NCI-H2196 (cell line): ENCODE data around the gene PUS1.
"Not testable (repeated sequence)": the region's sequence is repeated elsewhere in the genome, so short reads cannot be mapped to it uniquely, and the experiment has no call there.

Source experiments
- DNase-seq: peaks from one replicate; lab custom pipeline; 2025; ENCODE audit not compliant: unreplicated experiment; lab: John Stamatoyannopoulos, UW

The PUS1 gene

DNA sequence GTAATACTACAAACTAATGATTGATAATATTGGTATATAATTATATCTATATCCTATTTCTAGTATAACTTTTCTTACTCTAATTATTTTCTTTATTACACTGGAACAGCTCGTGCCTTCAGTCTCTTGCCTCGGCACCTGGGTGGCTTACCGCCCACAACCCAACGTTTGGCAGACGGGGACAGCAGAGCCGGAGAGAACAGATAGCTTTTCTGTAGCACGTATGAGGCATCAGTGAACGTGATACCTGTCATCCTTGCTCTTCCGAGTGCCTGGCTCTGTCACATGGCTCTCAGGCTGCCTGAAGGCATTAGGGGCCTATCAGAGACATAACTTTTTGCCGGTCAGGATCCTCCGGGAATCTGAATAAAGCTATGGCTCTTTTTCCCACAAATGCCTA lies 5.5 kb downstream of the PUS1 start:
- DNase-seq = no peak

GRCh38 chr12:131938082-131938481 lies 9.0 kb downstream of the PUS1 start:
- no peak for DNase-seq

- DNase-seq = no peak
Measured at GRCh38 chr12:131939007-131939406, 9.9 kb downstream of the PUS1 start.

- no peak for DNase-seq
Measured at GRCh38 chr12:131940141-131940547, 11.1 kb downstream of the PUS1 start.

GRCh38 chr12:131941116-131941986 lies 12.3 kb downstream of the PUS1 start:
- DNase-seq = no peak

DNA sequence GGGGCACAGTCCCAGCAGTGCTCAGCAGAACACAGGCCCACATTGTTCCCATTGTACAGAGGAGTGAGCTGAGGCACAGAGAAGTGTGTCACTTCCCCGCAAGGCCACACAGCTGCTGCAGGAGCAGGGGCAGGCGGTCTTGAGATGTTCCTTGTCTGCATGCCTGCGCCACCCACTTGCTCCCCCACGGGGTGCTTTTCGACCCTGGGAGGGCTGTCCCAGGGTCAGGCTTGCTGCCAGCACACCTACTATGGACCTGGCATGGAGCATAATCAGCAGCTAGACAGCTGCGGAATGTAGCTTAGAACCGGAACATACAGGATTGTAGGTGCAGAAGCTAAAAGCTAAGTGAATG lies 12.9 kb downstream of the PUS1 start:
- DNase-seq = no peak

DNA sequence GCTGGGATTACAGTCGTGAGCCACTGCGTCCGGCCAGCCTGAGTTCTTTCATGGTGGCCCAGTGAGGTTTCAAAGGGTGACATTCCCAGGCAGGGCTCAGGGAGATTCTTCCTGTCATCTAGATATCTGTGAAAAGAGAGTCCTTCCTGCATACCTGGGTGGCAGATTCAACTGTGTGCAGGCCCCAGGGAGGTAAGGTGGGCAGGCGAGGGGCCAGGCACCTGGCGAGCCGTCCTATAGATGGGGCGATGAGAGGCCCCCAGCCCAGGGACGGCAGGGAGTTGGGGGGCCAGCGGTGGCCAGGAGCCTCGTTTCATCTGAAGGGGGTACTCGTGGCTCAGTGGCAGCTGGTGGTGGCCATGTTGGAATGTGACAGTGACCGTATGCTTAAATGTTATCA lies 13.6 kb downstream of the PUS1 start:
- no peak for DNase-seq

GRCh38 chr12:131943389-131943788 lies 14.3 kb downstream of the PUS1 start:
- no peak for DNase-seq

GRCh38 chr12:131943876-131944275 lies 14.8 kb downstream of the PUS1 start:
- no peak for DNase-seq

DNA sequence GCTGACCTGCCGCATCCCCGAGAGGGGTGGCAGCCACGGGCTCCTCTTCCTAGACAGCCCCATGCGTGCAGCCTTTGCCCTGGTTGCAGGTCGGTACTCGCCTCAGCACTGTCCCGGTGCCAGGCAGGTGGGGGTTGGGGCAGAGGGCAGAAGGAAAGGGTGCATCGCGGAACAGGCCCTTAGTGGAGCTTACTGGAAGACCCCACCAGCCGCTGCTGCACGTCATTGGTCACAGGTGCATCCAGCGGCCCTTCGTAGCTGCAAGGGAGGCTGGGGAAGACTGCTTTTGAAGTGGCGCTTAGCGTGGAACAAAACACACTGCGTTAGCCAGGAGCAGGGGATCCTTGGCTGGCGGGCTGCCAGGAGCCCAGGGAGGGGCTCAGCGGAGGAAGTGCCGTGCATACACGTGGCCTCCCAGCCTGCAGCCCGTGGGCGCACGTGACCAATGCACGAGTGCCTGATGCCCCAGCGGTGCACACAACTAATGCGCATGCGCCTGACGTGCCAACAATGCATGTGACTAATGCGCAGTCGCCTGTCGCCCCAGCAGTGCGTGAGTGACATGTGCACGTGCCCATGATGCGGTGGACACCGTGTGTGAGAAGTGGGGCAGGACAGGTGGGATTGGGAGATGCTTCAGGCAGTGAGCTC lies 15.7 kb downstream of the PUS1 start:
- no peak for DNase-seq

DNA sequence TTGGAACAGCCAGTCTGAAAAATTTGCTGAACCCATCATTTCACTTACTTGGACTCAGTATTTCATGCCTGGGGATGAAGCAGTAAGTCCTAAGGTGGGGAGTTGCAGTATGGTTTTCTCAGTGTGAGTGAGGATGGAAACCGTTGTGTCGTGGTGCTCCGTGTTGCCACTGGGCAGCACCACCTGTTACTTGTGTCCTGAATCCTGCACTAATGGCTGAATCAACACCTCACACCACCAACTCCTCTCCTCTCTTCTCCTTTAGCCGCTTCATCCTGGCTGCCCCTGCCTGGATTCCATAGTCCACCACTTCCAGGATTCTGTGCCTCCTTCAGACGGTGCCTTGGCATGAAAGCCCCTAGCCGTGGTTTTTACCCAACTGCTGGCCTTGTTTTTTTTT lies 17.7 kb downstream of the PUS1 start:
- DNase-seq = no peak

DNA sequence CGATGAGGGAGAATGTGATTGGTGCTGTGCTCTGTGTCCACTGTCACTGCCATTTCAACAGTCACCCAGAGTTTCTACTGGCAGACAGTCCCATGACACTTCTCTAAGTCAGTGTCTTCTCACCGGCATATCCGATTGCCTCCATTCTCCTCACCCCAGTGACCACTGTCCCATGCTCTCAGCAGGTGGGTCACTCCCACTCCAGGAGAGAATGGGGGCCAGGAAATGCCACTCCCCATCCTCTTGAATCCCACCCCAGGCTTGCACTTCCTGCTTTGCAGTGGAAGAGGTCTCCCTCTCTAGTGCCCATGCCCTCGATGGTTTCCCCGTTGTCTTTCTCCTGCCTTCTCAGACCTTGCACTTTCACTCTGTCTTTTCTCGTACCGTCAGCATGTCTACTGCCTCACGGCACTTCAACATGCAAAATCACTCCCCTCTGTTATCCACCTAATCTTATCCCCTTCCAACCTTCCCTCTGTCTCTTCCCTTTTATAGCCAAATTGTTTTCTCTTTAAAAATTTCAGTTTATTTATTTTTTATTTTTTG lies 18.5 kb downstream of the PUS1 start:
- no peak for DNase-seq

- DNase-seq = no peak
Measured at GRCh38 chr12:131948166-131948712, 19.2 kb downstream of the PUS1 start.

GRCh38 chr12:131948713-131949430 lies 19.8 kb downstream of the PUS1 start:
- DNase-seq = not testable (repeated sequence)

- peak; percentile 96 for DNase-seq
Measured at GRCh38 chr12:131949431-131950181, 20.5 kb downstream of the PUS1 start, which contains the start of gene EP400. TSS of gene EP400 (plus strand) at chr12:131949942. CDS start at chr12:131960620, 10,678 bp downstream.

DNA sequence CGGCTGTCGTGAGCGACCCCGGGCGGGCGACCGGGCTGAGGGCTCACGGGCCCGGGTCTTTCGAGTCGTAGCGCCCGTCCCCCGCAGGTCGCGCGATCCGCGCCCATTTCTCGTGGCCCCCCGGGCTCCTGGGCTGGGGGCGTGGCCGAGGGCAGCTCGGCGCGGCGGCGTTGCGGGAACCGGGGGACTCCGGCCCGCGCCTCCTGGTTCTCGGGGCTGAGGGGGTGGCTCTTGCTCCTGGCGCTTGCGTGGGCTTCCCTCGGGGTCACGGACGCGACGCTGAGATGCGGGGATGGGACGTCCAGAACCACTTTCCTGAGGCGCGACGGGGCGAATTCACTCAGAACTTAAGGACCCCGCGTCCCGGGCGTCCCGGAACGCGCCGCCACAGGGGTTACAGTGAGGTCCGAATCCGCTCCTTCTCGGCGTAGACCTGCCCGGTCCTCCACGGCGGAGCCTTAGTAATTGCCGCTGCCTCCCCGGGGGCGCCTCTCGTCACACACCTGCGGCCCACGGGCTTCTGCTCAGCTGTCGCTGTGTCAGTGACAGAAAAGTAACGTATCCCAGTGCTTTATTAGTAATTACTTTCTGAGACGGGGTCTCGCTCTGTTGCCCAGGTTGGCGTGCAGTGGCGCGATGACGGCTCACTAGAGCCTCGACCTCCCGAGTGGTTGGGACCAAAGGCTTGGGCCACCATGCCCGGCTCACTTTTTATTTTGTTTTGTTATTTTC lies 21.3 kb downstream of the PUS1 start:
- no peak for DNase-seq

DNA sequence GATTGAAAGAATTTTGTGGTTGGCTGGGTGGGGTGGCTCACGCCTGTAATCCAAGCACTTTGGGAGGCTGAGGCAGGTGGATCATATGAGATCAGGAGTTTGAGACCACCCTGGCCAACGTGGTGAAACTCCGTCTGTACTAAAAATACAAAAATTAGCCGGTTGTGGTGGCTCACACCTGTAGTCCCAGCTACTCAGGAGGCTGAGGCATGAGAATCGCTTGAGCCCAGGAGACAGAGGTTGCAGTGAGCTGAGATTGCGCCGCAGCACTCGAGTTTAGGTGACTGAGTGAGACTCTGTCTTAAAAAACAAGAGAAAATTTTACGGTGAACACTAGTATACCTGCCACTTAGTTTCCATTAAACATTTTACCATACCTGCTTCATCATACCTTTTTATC lies 24.7 kb downstream of the PUS1 start:
- DNase-seq = not testable (repeated sequence)

- DNase-seq = not testable (repeated sequence)
Measured at GRCh38 chr12:131954460-131954859, 25.4 kb downstream of the PUS1 start.

DNA sequence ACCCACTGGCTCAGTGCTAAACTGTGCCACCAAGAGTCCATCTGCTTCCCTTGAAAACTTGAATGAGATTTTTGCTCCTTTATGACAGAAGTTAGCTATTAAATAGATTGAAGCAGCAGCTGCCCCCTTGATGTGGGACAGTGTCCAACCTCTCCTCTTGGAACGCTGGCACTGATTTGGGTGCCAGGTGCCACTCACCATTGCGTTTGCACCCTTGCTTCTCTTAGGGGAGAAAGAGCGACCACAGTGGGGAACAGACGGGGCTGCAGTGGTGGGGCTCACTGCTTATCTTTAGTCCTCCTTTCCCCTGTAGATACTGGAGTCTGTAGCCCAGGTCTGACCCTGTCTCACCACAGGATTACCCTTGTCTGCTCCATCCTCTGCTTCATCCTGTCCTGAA lies 30.0 kb downstream of the PUS1 start:
- DNase-seq = no peak
